Measurements from ENCODE around the gene CST7.
"Not testable (repeated sequence)": the region's sequence is repeated elsewhere in the genome, so short reads cannot be mapped to it uniquely, and the experiment has no call there.

CST7 gene

DNA sequence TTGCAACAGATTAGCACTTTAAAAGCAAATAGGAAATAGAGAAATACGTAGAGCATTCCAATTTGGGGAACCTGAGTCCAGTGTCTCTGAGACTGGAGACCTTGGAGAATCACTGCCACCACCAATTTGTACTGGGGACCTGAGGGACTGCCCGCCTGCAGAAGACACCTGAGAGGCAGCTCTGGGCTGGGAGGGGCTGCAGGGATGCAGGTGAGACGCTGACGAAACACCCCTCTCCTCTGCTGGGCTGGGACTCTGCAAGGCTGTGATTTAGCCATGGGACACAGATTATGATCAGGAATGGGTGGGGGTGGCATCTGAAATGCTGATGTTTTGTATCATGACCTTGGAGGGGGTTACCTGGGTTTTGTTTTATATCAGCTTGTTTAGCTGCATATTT, 50.5 kb downstream of the CST7 start:
- Histone ChIP-seq H3K36me3 (ENCODE audit: control insufficient read depth in 2 of 2, insufficient read depth in 2 of 2, low read length in 2 of 2) (peaks cover 0 to 2% of the 10 kb centered on the region in 2 donors), H3K9me3 (ENCODE audit: control insufficient read depth in 2 of 2, low read length in 2 of 2) (no peaks in the 10 kb centered on the region), H3K9ac (ENCODE audit: low read depth in 1 of 2, low read length in 2 of 2) (no peak overlapping the region), H3K27ac (ENCODE audit: low read depth in 2 of 2, low read length in 2 of 2) (no peak overlapping the region), H3K27me3 (ENCODE audit: control insufficient read depth in 2 of 2, insufficient read depth in 2 of 2, low read length in 2 of 2) (no peaks in the 10 kb centered on the region), H3K4me1 (ENCODE audit: control insufficient read depth in 2 of 2, insufficient read depth in 2 of 2, low read length in 2 of 2) (peaks cover 0 to 4% of the 10 kb centered on the region in 2 donors), H3K4me3 (ENCODE audit: low read length in 2 of 2) (no peak overlapping the region)

DNA sequence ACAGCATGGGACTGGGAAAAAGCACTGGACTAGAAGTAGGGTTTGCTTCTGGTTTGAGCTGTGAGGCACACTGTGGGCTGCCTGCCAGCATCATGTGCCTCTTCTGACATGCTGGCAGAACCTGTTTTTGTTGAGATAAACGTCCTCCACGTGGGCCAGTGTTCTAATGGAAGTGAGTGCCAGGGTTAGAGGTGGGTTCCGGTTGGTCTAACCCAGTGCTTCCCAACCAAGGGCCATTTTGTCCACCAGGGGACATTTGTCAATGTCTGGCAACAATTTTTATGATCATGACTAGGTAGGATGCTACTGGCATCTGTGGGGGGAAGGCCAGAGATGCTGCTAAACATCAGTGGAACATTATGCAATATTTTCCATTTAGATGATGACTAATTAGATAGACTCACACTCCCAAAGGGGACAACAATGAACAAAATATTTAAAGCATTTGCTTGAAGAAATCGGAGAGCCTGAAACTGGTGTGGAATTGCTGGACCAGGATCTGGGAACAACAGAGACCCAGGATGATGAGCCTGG, 51.3 kb downstream of the CST7 start:
- Histone ChIP-seq H3K4me1 (ENCODE audit: control insufficient read depth in 2 of 2, insufficient read depth in 2 of 2, low read length in 2 of 2) (no peaks in the 10 kb centered on the region), H3K9me3 (ENCODE audit: control insufficient read depth in 2 of 2, low read length in 2 of 2) (no peaks in the 10 kb centered on the region), H3K36me3 (ENCODE audit: control insufficient read depth in 2 of 2, insufficient read depth in 2 of 2, low read length in 2 of 2) (peaks cover 0 to 5% of the 10 kb centered on the region in 2 donors), H3K4me3 (ENCODE audit: low read length in 2 of 2) (no peak overlapping the region), H3K9ac (ENCODE audit: low read depth in 1 of 2, low read length in 2 of 2) (no peak overlapping the region), H3K27me3 (ENCODE audit: control insufficient read depth in 2 of 2, insufficient read depth in 2 of 2, low read length in 2 of 2) (no peaks in the 10 kb centered on the region), H3K27ac (ENCODE audit: low read depth in 2 of 2, low read length in 2 of 2) (no peak overlapping the region)

DNA sequence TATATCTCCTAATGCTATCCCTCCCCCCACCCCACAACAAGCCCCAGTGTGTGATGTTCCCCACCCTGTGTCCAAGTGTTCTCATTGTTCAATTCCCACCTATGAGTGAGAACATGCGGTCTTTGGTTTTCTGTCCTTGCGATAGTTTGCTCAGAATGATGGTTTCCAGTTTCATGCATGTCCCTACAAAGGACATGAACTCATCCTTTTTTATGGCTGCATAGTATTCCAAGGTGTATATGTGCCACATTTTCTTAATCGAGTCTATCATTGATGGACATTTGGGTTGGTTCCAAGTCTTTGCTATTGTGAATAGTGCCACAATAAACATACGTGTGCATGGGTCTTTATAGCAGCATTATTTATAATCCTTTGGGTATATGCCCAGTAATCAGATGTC, 52.3 kb downstream of the CST7 start:
- H3K9me3 ChIP-seq (ENCODE audit: control insufficient read depth in 2 of 2, low read length in 2 of 2); H3K4me3 ChIP-seq (ENCODE audit: low read length in 2 of 2); H3K27ac ChIP-seq (ENCODE audit: low read depth in 2 of 2, low read length in 2 of 2); H3K36me3 ChIP-seq (ENCODE audit: control insufficient read depth in 2 of 2, insufficient read depth in 2 of 2, low read length in 2 of 2); H3K4me1 ChIP-seq (ENCODE audit: control insufficient read depth in 2 of 2, insufficient read depth in 2 of 2, low read length in 2 of 2); H3K27me3 ChIP-seq (ENCODE audit: control insufficient read depth in 2 of 2, insufficient read depth in 2 of 2, low read length in 2 of 2); H3K9ac ChIP-seq (ENCODE audit: low read depth in 1 of 2, low read length in 2 of 2): not testable (repeated sequence)

DNA sequence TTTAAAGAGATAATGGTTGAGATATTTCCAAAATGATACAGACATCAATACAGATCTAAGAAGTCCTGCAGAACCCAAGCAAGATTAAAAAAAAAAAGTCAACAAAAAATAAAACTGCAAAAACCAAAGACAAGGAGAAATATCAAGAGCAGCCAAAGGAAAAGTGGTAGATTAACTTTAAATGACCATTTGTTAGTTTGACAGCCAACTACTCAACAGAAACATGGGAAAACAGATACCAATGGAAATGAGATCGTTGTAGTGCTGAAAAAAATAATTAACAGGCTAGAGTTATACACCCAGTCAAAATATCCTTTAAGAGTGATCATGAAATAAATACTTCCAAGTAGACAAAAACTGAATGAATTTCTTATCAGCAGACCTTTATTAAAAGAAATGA, 53.9 kb downstream of the CST7 start:
- H3K9me3 ChIP-seq (ENCODE audit: control insufficient read depth in 2 of 2, low read length in 2 of 2): no peaks in the 10 kb centered on the region
- no peak overlapping the region for H3K27ac ChIP-seq (ENCODE audit: low read depth in 2 of 2, low read length in 2 of 2)
- H3K36me3 ChIP-seq (ENCODE audit: control insufficient read depth in 2 of 2, insufficient read depth in 2 of 2, low read length in 2 of 2): peaks cover 21 to 26% of the 10 kb centered on the region in 2 donors
- no peak overlapping the region for H3K9ac ChIP-seq (ENCODE audit: low read depth in 1 of 2, low read length in 2 of 2)
- H3K4me1 ChIP-seq (ENCODE audit: control insufficient read depth in 2 of 2, insufficient read depth in 2 of 2, low read length in 2 of 2): no peaks in the 10 kb centered on the region
- H3K27me3 ChIP-seq (ENCODE audit: control insufficient read depth in 2 of 2, insufficient read depth in 2 of 2, low read length in 2 of 2): no peaks in the 10 kb centered on the region
- no peak overlapping the region for H3K4me3 ChIP-seq (ENCODE audit: low read length in 2 of 2)

DNA sequence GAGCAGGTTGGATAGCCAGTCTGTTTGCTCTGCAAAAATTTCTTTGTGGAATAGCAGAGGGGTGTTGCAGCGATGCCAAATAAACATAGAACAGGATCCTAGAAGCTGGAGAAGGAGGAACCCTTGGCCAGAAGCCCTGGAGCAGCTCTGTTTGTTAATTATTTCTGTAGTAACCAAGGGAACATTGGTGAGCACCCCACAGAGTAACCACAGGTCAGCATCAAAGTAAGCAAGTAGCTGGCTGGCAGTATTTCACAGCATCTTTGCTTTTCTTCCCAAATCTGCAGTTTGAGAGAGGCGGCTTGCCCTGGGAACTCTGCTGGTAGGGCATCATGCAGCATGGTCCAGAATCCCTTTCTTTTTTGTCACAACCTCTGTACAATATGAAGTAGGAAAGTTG, 56.2 kb downstream of the CST7 start:
- Histone ChIP-seq H3K36me3 (ENCODE audit: control insufficient read depth in 2 of 2, insufficient read depth in 2 of 2, low read length in 2 of 2) (peaks cover 36 to 42% of the 10 kb centered on the region in 2 donors), H3K27ac (ENCODE audit: low read depth in 2 of 2, low read length in 2 of 2) (no peak overlapping the region)

DNA sequence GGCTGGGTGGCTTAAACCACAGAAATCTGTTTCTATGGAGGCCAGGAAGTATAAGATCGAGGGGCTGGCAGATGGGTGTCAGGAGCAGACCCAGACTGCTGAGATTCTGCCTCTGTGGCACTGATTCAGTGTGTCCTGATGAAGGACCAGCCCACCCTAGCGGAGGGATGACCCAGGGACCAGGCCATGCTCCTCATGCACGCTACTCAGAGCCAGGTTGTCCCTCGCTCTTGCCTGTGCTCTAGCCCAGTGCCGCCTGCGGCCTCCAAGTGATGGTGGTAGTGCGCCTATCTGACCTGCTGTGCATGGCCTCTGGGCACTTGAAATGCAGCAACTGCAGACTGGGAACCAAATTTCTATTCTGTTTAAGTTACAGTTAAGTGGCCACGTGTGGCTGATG, 56.6 kb downstream of the CST7 start:
- Histone ChIP-seq H3K36me3 (ENCODE audit: control insufficient read depth in 2 of 2, insufficient read depth in 2 of 2, low read length in 2 of 2) (peaks cover 36 to 47% of the 10 kb centered on the region in 2 donors), H3K9ac (ENCODE audit: low read depth in 1 of 2, low read length in 2 of 2) (no peak overlapping the region)

More for the DNA sequence above, 56.2 kb downstream of the CST7 start:
- Histone ChIP-seq H3K9me3 (ENCODE audit: control insufficient read depth in 2 of 2, low read length in 2 of 2) (no peaks in the 10 kb centered on the region), H3K27me3 (ENCODE audit: control insufficient read depth in 2 of 2, insufficient read depth in 2 of 2, low read length in 2 of 2) (no peaks in the 10 kb centered on the region), H3K4me3 (ENCODE audit: low read length in 2 of 2) (no peak overlapping the region), H3K4me1 (ENCODE audit: control insufficient read depth in 2 of 2, insufficient read depth in 2 of 2, low read length in 2 of 2) (no peaks in the 10 kb centered on the region), H3K9ac (ENCODE audit: low read depth in 1 of 2, low read length in 2 of 2) (no peak overlapping the region)

DNA sequence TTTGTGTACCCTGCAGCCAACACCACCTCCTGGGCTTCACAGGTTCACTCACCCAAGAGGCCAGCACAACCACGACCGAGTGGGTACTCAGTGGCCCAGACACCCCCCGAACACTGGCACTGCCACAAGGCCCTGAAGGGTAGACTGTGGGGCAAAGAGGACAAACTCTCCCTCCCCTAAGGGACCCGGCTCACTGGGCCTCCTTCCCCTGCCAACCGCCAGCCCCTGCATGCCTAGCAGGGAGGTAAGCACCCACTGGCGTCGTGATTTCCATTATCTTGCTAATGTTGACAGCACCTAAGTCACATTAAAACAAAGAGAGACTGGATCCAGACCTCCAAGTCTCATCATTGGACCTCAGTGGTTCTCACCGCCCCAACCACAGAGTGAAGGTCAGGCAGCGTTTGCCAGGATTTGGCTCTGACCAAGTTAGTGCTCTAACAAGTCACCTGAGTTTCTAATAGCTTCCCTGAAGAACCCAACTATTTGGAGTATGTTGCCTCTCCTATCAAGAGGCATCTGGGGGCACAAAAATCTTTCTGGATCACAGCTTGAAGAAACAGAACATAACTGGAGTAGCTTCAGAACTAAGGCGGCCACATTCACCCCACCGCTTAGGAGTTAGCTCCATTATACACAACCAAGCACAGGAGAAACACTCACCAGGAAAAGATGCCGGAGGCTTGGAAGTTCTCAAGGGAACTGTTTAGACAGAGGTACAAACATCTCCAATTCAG, 57.5 kb downstream of the CST7 start:
- Histone ChIP-seq H3K4me3 (ENCODE audit: low read length in 2 of 2) (no peak overlapping the region), H3K4me1 (ENCODE audit: control insufficient read depth in 2 of 2, insufficient read depth in 2 of 2, low read length in 2 of 2) (no peaks in the 10 kb centered on the region), H3K9me3 (ENCODE audit: control insufficient read depth in 2 of 2, low read length in 2 of 2) (no peaks in the 10 kb centered on the region), H3K27ac (ENCODE audit: low read depth in 2 of 2, low read length in 2 of 2) (no peak overlapping the region), H3K36me3 (ENCODE audit: control insufficient read depth in 2 of 2, insufficient read depth in 2 of 2, low read length in 2 of 2) (peaks cover 36 to 55% of the 10 kb centered on the region in 2 donors), H3K9ac (ENCODE audit: low read depth in 1 of 2, low read length in 2 of 2) (no peak overlapping the region), H3K27me3 (ENCODE audit: control insufficient read depth in 2 of 2, insufficient read depth in 2 of 2, low read length in 2 of 2) (no peaks in the 10 kb centered on the region)

More for the DNA sequence above, 56.6 kb downstream of the CST7 start:
- no peak overlapping the region for H3K27ac ChIP-seq (ENCODE audit: low read depth in 2 of 2, low read length in 2 of 2)
- H3K4me3 ChIP-seq (ENCODE audit: low read length in 2 of 2): no peak overlapping the region
- H3K4me1 ChIP-seq (ENCODE audit: control insufficient read depth in 2 of 2, insufficient read depth in 2 of 2, low read length in 2 of 2): no peaks in the 10 kb centered on the region
- no peaks in the 10 kb centered on the region for H3K9me3 ChIP-seq (ENCODE audit: control insufficient read depth in 2 of 2, low read length in 2 of 2)
- no peaks in the 10 kb centered on the region for H3K27me3 ChIP-seq (ENCODE audit: control insufficient read depth in 2 of 2, insufficient read depth in 2 of 2, low read length in 2 of 2)

DNA sequence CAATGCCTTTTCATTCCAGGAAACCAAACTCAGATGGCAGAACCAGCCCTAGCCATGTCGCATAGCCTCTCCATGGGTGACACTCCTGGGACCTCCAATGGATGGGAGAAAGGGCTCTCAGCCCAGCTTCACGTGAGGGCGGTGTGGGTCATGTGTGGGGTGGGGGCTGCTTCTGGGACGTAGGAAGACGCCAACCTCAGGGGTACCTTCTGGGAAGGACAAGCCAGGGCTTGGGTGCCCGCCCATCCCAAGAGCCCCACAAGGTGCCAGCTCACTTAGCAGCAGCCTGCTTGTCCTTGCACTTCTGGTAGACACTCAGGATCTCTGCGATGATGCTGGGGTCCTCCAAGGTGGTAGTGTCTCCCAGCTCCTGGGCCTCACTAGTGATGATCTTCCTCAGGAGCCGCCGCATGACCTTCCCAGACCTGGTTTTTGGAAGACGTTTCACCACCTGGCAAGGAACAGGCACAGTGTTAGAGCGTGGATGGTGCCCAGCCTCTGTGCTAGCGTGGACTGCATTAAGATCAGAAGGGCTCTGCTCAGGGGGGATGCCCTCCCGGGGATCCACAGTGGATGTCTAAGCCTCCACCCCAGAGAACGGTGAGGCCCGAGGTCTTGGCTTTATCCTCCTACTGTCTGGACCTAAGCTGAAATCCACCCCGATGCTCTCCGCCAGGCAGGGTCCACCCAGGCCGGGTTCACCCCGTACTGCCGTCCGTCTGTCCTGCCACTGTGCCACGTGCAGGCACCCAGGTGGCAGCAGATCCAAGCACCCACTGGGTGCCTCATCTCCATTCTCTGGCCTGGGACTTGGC, 58.6 kb downstream of the CST7 start:
- H3K4me1 ChIP-seq (ENCODE audit: control insufficient read depth in 2 of 2, insufficient read depth in 2 of 2, low read length in 2 of 2): no peaks in the 10 kb centered on the region
- no peak overlapping the region for H3K4me3 ChIP-seq (ENCODE audit: low read length in 2 of 2)
- H3K27me3 ChIP-seq (ENCODE audit: control insufficient read depth in 2 of 2, insufficient read depth in 2 of 2, low read length in 2 of 2): no peaks in the 10 kb centered on the region
- H3K9ac ChIP-seq (ENCODE audit: low read depth in 1 of 2, low read length in 2 of 2): no peak overlapping the region
- H3K27ac ChIP-seq (ENCODE audit: low read depth in 2 of 2, low read length in 2 of 2): no peak overlapping the region
- peaks cover 46 to 66% of the 10 kb centered on the region in 2 donors for H3K36me3 ChIP-seq (ENCODE audit: control insufficient read depth in 2 of 2, insufficient read depth in 2 of 2, low read length in 2 of 2)
- no peaks in the 10 kb centered on the region for H3K9me3 ChIP-seq (ENCODE audit: control insufficient read depth in 2 of 2, low read length in 2 of 2)

DNA sequence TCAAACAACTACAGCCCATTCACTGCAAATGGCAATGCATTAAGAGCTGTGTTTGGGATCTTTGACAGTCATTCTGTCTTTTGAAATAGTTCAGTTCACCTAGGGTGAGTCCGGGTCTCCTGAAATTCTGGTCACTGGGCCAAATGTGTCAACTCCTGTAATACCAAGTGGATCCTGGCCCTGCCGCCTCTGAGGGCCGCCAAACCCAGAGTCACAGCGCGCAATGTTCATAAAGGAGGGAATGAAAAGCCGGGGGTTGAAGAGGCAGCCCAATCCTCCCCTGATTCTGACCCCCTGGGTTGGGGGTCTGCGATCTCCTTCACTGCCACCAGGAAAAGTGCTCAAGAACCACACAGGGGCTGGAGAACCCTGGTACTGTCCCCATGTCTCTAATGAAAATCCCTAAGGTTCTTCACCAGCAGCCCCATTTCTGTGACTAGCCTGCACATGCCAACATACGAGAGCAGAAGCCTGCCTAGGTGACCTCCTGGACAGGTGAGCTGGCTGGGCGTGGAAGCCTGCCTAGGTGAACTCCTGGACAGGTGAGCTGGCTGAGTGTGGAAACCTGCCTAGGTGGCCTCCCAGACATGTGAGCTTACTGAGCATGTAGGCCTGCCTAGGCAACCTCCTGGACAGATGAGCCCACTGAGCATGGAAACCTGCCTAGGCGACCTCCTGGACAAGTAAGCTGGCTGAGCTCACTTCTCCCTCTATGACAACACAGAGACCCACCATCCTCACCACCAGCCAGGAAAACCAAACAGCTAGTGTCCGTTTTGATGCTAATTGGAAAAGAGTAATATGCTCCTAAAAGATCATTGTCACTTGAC, 59.5 kb downstream of the CST7 start:
- peaks cover 55 to 74% of the 10 kb centered on the region in 2 donors for H3K36me3 ChIP-seq (ENCODE audit: control insufficient read depth in 2 of 2, insufficient read depth in 2 of 2, low read length in 2 of 2)
- H3K27me3 ChIP-seq (ENCODE audit: control insufficient read depth in 2 of 2, insufficient read depth in 2 of 2, low read length in 2 of 2): no peaks in the 10 kb centered on the region
- no peak overlapping the region for H3K4me3 ChIP-seq (ENCODE audit: low read length in 2 of 2)
- H3K27ac ChIP-seq (ENCODE audit: low read depth in 2 of 2, low read length in 2 of 2): no peak overlapping the region
- H3K9ac ChIP-seq (ENCODE audit: low read depth in 1 of 2, low read length in 2 of 2): no peak overlapping the region
- H3K9me3 ChIP-seq (ENCODE audit: control insufficient read depth in 2 of 2, low read length in 2 of 2): no peaks in the 10 kb centered on the region
- H3K4me1 ChIP-seq (ENCODE audit: control insufficient read depth in 2 of 2, insufficient read depth in 2 of 2, low read length in 2 of 2): no peaks in the 10 kb centered on the region
